ENCODE data around the gene GASK1A. TPM values are rescaled to one million over a fixed set of nuclear protein-coding genes. Genes with fewer than 3 reads are reported as not detected.

GASK1A gene
- polyA plus RNA-seq, 1 experiment: 0.78 TPM

DNA sequence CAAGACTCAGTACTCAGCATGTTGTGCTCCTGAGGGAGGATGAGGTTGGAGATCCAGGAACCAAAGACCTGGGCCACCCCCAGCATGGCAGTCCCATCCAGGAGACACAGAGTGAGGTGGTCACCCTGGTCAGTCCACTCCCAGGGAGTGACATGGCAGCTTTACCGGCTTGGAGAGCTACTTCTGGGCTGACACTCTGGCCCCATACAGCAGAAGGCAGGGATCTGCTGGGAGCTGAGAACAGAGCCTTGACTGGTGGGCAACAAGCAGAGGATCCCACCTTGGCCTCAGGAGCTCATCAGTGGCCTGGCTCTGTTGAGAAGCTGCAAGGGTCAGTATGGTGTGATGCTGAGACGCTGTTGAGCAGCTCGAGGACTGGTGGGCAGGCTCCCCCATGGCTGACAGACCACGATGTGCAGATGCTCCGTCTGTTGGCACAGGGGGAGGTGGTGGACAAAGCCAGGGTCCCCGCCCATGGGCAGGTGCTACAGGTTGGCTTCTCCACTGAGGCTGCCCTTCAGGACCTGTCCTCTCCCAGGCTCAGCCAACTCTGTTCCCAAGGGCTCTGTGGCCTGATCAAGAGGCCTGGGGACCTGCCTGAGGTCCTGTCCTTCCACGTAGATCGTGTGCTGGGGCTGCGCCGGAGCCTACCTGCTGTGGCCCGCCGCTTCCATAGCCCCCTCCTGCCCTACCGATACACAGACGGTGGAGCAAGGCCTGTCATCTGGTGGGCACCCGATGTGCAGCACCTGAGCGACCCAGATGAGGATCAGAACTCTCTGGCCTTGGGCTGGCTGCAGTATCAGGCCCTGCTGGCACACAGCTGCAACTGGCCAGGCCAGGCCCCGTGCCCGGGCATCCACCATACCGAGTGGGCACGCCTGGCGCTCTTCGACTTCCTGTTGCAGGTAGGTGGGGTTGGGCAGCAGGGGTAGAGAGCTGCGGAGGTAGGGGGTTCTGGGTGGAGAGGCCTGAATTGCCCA lies 53.8 kb downstream of the GASK1A start:
- Histone ChIP-seq H3K27me3 (ENCODE audit: control insufficient read depth, insufficient read depth, low read length) (no peaks in the 10 kb centered on the region), H3K4me3 (ENCODE audit: low read depth, low read length) (no peak overlapping the region), H3K36me3 (ENCODE audit: control insufficient read depth, insufficient read depth, low read length) (no peaks in the 10 kb centered on the region)
- ChIA-PET CTCF (interaction anchor here (0.7 kb wide), 1 partner anchor 60 kb away, joined by 3 read pairs; no protein-coding TSS in a partner anchor), POLR2A (no interaction called here)
- DNase-seq (ENCODE audit: low read depth): no peak
- TF ChIP-seq, protein P1, sequence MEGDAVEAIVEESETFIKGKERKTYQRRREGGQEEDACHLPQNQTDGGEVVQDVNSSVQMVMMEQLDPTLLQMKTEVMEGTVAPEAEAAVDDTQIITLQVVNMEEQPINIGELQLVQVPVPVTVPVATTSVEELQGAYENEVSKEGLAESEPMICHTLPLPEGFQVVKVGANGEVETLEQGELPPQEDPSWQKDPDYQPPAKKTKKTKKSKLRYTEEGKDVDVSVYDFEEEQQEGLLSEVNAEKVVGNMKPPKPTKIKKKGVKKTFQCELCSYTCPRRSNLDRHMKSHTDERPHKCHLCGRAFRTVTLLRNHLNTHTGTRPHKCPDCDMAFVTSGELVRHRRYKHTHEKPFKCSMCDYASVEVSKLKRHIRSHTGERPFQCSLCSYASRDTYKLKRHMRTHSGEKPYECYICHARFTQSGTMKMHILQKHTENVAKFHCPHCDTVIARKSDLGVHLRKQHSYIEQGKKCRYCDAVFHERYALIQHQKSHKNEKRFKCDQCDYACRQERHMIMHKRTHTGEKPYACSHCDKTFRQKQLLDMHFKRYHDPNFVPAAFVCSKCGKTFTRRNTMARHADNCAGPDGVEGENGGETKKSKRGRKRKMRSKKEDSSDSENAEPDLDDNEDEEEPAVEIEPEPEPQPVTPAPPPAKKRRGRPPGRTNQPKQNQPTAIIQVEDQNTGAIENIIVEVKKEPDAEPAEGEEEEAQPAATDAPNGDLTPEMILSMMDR (IDR thresholded peaks at IDR 0.05; ENCODE audit: insufficient read depth, low read depth, low read length): no peak

- no peak overlapping the region for H3K4me3 ChIP-seq (ENCODE audit: low read depth, low read length)
- no peak for DNase-seq (ENCODE audit: low read depth)
- no peaks in the 10 kb centered on the region for H3K27me3 ChIP-seq (ENCODE audit: control insufficient read depth, insufficient read depth, low read length)
- no peaks in the 10 kb centered on the region for H3K36me3 ChIP-seq (ENCODE audit: control insufficient read depth, insufficient read depth, low read length)
- ChIA-PET CTCF (interaction anchor here (0.6 to 0.7 kb wide), 2 partner anchors 59 to 305 kb away, joined by 3 read pairs; no protein-coding TSS in a partner anchor), POLR2A (no interaction called here)
- TF ChIP-seq, protein P1 (IDR thresholded peaks at IDR 0.05; ENCODE audit: insufficient read depth, low read depth, low read length): no peak
These were observed 55.1 kb downstream of the GASK1A start for GRCh38 chr3:43034200-43034599.

DNA sequence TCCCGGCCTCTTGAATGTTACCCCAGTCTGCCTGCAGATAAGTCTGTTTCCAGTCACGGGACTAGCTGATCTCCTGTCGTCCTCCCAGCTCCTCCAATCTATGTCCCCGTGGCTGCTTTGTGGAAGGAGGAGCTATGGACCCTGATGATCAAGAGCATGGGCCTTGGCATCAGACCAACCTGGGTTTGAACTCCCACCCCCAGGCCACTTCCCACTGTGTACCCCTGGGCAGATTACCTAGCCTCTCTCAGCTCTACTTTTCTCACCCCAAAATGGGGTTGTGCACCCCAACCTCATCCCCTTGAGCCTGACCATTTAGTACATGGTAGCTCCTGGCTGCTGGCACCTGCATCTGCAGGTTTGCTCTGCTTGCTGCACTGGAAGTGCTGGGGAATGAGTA lies 55.8 kb downstream of the GASK1A start:
- H3K36me3 ChIP-seq (ENCODE audit: control insufficient read depth, insufficient read depth, low read length): no peaks in the 10 kb centered on the region
- ChIA-PET CTCF (no interaction called here), POLR2A (no interaction called here)

DNA sequence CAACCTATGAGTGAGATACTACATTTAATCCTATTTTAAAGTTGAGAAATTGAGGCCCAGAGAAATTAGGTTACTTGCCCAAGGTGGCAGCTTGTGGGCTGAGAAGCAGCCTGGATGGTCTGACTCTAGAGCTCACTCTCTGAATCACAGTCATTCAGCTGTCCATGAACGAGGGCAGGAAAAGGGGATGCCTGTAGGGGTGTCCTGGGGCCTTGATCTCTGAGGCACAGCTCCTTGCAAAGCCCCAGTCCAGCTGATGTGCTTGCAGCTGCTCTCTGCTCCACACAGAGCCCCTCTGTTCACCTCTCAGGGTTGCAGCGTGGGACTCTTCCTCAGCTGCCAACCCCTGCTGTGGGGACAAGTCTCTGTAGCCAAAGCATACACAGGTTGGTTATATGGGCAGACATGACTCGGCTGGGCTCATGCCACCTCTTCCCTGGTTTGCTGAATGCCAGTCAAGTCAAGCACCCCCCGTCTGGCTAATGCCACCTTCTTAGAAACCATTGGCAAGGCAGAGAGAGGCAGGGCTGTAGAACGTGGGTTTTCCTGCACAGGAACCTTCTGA lies 56.8 kb downstream of the GASK1A start:
- CTCF ChIA-PET: no interaction called here
- Histone ChIP-seq H3K36me3 (ENCODE audit: control insufficient read depth, insufficient read depth, low read length) (no peaks in the 10 kb centered on the region), H3K27me3 (ENCODE audit: control insufficient read depth, insufficient read depth, low read length) (no peaks in the 10 kb centered on the region), H3K4me3 (ENCODE audit: low read depth, low read length) (no peak overlapping the region)
- POLR2A ChIA-PET: no interaction called here
- TF ChIP-seq, protein P1 (IDR thresholded peaks at IDR 0.05; ENCODE audit: insufficient read depth, low read depth, low read length): no peak
- no peak for DNase-seq (ENCODE audit: low read depth)

More for the DNA sequence above, 55.8 kb downstream of the GASK1A start:
- no peak for DNase-seq (ENCODE audit: low read depth)
- no peak overlapping the region for H3K4me3 ChIP-seq (ENCODE audit: low read depth, low read length)
- TF ChIP-seq, protein P1 (IDR thresholded peaks at IDR 0.05; ENCODE audit: insufficient read depth, low read depth, low read length): no peak
- H3K27me3 ChIP-seq (ENCODE audit: control insufficient read depth, insufficient read depth, low read length): no peaks in the 10 kb centered on the region

DNA sequence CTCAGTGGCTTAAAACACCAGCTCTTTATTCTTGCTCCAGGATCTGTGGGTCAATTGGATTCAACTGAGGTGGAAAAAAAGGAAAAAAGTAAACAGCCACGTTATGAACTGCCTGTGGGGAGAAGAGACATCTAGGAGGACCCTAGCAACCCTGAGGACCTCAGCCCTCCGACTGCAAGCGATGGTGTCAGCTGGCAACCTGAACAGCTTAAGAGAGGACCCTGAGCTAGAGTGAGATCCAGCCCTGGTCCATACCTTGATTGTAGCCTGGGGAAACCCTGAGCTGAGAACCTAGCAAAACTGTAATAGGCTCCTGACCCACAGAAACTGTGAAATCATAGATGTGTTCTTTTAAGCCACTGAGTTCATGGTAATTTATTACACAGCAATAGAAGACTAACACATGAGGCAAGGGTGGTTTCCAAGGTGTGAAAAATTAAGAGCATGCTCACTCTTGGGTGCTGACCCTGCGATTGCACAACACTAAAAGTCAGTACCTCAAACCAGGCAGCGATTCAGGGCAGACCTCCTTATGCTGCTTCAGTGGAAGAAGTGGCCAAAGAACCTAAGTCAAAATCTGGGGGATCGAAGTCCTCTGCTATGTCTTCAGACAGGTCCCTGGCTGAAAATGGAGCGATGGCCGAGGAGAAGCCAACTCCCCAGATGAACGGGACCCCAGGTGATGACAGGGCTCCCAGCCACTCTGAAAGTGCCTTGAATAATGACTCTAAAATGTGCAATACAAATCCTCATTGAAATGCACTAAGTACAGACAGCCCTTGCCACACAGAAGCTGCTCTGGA lies 57.7 kb downstream of the GASK1A start:
- no peaks in the 10 kb centered on the region for H3K36me3 ChIP-seq (ENCODE audit: control insufficient read depth, insufficient read depth, low read length)
- H3K4me3 ChIP-seq (ENCODE audit: low read depth, low read length): no peak overlapping the region
- no peak for DNase-seq (ENCODE audit: low read depth)
- ChIA-PET CTCF (no interaction called here), POLR2A (no interaction called here)
- TF ChIP-seq, protein P1 (IDR thresholded peaks at IDR 0.05; ENCODE audit: insufficient read depth, low read depth, low read length): no peak
- no peaks in the 10 kb centered on the region for H3K27me3 ChIP-seq (ENCODE audit: control insufficient read depth, insufficient read depth, low read length)
